GM12878 (cell line): ENCODE results near the gene CTSF.

Experiments used
- IRF4 ChIP-seq: IDR thresholded peaks from 2 replicates; pipeline ENCODE4 v1.6.1; 2011; ENCODE audit warnings: low read depth, low read length
- TAF1 ChIP-seq: IDR thresholded peaks from 2 replicates; pipeline ENCODE4 v1.6.1; 2011; ENCODE audit warnings: mild to moderate bottlenecking, low read depth, low read length, borderline replicate concordance
- TF ChIP-seq, protein P1 (sequence below), 3 experiments: IDR thresholded peaks in 2 of 3; conservative IDR thresholded peaks in 1 of 3; 2 replicates each; pipeline ENCODE4 v1.5.1; 2011; ENCODE audit warnings: low read depth in 3 of 3, low read length in 3 of 3, mild to moderate bottlenecking in 3 of 3, control low read depth in 2 of 3, moderate library complexity in 2 of 3, inconsistent platforms in 1 of 3, mixed read lengths in 1 of 3; ENCODE audit not compliant: control insufficient read depth in 2 of 3, insufficient read depth in 1 of 3; ENCODE audit errors: extremely low read depth in 1 of 3

DNA sequence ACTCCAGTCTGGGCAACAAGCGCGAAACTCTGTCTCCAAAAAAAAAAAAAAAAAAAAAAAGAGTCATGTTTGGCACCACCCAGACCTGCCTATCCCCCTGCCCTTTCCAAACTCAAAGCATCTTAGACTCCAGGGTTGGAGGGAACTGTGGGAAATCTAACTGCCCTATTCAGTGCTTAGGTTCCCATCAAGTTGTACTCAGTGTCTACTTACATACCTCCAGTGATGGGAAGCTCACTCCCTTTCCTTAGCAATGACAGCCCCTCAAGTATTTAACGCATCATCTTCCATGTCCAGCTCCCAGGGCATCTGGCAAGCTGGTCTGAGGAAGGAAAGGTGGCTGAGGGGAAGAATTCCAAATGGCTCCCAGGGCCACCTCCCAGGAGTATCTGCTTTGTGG, 18.7 kb downstream of the CTSF start:
- TF ChIP-seq IRF4 = no peak
- no peak for TF ChIP-seq TAF1
- TF ChIP-seq, protein P1, sequence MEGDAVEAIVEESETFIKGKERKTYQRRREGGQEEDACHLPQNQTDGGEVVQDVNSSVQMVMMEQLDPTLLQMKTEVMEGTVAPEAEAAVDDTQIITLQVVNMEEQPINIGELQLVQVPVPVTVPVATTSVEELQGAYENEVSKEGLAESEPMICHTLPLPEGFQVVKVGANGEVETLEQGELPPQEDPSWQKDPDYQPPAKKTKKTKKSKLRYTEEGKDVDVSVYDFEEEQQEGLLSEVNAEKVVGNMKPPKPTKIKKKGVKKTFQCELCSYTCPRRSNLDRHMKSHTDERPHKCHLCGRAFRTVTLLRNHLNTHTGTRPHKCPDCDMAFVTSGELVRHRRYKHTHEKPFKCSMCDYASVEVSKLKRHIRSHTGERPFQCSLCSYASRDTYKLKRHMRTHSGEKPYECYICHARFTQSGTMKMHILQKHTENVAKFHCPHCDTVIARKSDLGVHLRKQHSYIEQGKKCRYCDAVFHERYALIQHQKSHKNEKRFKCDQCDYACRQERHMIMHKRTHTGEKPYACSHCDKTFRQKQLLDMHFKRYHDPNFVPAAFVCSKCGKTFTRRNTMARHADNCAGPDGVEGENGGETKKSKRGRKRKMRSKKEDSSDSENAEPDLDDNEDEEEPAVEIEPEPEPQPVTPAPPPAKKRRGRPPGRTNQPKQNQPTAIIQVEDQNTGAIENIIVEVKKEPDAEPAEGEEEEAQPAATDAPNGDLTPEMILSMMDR (IDR thresholded peaks at IDR 0.05 in 2 of 3, conservative IDR thresholded peaks at IDR 0.05 in 1 of 3; ENCODE audit: control insufficient read depth in 2 of 3, extremely low read depth in 1 of 3, insufficient read depth in 1 of 3, low read depth in 3 of 3, low read length in 3 of 3) = no peak
